Measurements from ENCODE around the gene MAPK8IP3. TPM values are rescaled to one million over a fixed set of nuclear protein-coding genes. Genes with fewer than 3 reads are reported as not detected.
"Not testable (repeated sequence)": the region's sequence is repeated elsewhere in the genome, so short reads cannot be mapped to it uniquely, and the experiment has no call there.

The MAPK8IP3 gene
- polyA plus RNA-seq, 3 donors, result 47.2 to 91.9 (median 57.6) TPM

DNA sequence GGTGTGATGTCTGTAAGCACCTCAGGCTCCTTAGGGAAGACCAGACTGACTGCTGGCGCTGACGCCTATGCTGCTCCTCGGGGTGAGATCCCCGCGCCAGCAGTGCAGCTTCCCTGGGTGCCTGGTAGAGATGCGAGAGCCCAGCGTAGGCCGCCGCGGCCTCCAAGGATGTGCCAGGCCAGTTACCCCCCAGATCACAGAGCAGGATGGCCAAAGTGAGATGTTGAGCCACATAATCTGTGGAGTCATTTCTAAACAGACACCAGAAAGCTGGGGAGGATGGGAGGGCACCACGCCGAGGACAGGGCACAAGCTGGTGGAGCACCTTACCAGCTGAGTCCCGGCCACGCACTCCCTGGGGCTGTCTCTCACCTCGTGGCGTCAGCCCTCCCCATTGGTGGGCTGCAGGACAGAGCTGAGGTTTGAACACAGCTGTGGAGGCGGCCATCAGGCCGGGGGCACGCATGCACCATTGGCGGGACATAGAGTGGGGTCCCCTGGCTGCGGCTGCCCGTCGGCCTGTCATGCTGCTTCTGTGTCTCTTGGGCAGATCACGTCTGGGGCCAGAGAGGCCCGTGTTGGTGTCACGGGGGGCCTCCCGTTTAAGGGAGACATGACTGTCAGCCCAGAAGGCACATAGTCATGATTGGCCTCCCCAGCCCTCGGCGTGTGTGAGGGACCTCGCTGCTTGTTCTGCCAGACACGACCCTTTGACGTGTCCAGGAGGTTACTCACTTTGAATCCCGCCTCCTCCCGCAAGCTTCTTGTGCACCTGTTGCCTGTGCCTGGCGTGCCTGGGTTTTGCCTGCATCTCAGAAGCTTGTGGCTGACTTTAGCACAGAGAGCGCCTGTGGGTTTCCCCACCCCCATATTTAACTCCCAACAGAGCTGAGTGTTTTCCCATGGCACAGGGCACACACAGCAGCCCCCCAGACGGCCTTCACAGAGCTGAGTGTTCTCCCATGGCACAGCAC, 21.9 kb downstream of the MAPK8IP3 start:
- DNase-seq (ENCODE audit: extremely low read depth in 1 of 11, low read depth in 9 of 11, low spot score in 4 of 11), result no peak

DNA sequence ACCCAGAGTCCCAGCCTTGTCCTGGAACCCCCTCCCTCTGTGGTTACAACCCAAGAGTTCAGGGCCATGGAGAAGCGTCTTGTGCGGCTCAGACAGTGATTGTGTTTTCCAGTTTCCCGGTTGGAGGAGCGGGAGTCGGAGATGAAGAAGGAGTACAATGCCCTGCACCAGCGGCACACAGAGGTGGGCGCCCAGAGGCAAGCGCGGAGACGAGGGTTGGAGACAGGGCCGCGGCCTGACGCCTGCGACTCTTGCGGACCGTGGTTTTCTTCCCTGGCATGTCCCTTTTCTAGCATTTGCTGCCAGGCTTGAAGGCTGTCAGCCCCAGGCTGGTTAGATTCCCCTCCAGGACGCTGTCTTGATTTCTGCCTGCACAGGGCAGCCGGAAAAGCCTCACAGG, 23.0 kb downstream of the MAPK8IP3 start:
- no peak for DNase-seq (ENCODE audit: extremely low read depth in 1 of 11, low read depth in 9 of 11, low spot score in 4 of 11)

DNA sequence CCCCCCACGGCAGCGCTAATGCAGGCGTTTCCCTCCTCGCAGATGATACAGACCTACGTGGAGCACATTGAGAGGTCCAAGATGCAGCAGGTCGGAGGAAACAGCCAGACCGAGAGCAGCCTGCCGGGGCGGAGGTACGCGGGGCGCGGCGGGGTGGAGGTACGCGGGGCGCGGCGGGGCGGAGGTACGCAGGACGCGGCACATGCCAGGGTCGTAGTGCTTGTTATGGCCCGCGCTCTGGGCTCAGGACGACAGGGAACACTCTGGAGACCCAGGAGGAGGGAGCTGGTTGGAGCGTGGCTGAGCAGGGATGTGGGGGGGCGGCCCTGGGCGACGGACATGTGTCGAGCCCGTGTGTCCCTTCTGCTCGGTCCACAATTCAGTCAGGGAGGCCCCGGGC, 23.4 kb downstream of the MAPK8IP3 start:
- DNase-seq (ENCODE audit: extremely low read depth in 1 of 11, low read depth in 9 of 11, low spot score in 4 of 11), result no peak

DNA sequence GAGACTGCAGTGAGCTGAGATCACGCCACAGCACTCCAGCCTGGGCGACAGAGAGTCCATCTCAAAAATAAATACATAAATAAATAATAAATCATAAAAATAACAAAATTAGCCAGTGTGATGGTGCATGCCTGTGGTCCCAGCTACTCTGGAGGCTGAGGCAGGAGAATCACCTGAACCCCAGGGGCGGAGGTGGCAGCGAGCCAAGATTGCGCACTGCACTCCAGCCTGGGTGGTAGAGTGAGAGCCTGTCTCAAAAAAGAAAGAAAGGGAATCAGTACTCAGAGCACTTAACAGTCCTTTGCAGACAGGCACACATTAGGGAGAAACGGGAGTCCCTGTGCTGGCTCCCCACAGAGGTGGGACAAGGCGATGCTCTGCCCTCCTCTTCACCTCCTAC, 25.1 kb downstream of the MAPK8IP3 start:
- DNase-seq (ENCODE audit: extremely low read depth in 1 of 11, low read depth in 9 of 11, low spot score in 4 of 11), result no peak

DNA sequence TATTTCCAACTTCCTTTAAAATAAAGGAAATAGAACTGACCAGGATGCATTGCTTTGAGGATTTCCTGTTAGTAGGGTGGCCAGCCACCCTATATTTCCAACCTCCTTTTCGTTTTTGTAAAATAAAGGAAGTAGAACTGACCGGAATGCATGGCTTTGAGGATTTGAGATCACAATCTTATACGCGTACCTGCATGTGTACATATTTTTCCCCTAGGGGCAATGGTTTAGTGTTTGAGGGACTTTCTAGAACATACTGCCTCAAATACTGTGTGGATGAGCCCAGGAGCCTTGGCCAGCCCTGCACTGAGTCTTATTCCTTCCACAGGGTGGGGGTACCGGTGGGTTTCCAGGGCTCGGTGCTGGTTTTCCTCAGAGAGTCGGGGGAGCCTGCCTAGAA, 25.6 kb downstream of the MAPK8IP3 start:
- no peak for DNase-seq (ENCODE audit: extremely low read depth in 1 of 11, low read depth in 9 of 11, low spot score in 4 of 11)

DNA sequence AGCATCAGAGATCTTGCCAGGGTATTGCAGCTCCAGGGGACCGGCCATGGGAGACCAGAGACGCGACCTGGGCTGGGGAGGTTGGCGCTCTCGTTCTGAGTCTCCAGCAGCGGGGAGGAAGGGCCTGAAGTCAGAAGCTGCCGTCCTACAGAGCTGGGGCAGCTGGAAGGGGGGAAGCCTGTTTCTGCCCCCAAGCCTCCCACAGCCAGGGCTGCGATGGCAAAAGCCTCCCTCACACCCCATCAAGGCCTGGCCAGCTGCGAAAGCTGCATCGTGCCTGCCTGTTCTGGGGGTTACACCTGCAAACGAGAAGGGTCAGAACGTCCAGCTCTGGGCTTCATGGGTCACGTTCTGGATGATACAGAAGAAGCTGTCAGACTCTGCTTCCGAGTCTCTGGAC, 26.1 kb downstream of the MAPK8IP3 start:
- no peak for DNase-seq (ENCODE audit: extremely low read depth in 1 of 11, low read depth in 9 of 11, low spot score in 4 of 11)

DNA sequence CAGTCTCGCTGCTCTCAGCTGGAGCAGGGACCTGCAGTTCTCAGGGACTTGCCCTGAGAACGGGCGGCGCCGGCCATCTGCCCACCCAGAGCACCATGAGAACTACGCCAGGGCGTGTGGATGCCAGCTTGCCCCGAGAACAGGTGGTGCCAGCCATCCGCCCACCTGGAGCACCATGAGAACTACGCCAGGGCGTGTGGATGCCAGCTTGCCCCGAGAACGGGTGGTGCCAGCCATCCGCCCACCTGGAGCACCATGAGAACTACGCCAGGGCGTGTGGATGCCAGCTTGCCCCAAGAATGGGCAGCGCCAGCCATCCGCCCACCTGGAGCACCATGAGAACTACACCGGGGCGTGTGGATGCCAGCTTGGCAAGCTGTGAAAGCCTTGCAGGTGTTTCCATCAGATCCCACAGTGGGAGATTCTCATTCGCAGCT, 26.6 kb downstream of the MAPK8IP3 start:
- not testable (repeated sequence) for DNase-seq (ENCODE audit: extremely low read depth in 1 of 11, low read depth in 9 of 11, low spot score in 4 of 11)

DNA sequence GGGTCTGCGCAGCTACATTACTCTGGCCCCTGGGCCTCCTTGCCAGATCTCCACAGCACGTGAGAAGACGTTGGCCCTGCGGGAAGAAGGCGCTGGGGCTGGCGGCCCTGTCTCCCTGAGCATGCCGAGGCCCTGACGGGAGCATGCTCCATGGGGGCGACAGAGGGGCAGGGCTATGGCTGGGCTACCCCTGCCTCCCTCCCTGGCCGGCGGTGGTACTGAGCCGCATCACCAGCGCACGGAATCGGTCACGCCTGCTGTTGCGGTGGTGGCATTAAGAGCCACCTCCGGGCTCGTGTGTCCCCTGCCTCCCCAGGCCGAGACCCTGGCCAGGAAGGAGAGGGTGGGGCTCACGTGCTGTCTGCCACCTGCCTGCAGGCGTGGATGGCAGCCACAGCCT, 28.1 kb downstream of the MAPK8IP3 start:
- no peak for DNase-seq (ENCODE audit: extremely low read depth in 1 of 11, low read depth in 9 of 11, low spot score in 4 of 11)

DNA sequence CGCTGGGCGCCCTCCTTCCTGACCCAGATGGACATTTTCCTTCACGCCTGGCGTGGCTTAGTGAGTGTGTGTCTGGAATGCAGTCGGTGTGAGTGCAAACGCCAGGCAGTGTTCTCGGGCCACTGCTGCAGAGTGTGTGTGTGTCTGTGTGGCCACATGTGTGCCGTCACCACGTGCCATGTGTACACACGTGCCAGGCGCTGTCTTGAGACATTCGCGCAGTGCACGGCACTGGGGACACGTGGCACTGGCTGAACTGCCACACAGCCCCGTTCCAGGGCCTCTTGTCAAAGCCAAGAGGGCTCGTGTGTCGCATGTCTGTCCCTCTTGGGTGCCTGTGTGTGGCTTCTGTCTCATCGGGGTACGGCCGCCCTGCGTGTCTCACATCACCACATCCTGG, 28.8 kb downstream of the MAPK8IP3 start:
- DNase-seq (ENCODE audit: extremely low read depth in 1 of 11, low read depth in 9 of 11, low spot score in 4 of 11), result no peak

DNA sequence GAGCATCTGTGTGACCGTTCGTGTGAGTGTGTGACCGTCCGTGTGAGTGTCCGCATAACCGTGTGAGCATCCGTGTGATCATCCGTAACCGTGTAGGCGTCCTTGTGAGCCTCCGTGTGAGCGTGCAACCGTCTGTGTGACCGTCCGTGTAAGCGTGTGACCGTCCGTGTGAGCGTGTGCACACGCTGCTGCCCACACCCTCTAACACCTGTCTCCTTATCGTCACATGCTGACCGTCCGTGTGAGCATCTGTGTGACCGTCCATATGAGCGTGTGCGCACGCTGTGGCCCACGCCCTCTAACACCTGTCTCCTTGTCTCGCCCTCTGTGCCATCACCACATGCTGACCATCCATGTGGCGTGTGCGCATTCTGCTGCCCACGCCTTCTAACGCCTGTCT, 34.2 kb downstream of the MAPK8IP3 start:
- no peak for DNase-seq (ENCODE audit: extremely low read depth in 1 of 11, low read depth in 9 of 11, low spot score in 4 of 11)

DNA sequence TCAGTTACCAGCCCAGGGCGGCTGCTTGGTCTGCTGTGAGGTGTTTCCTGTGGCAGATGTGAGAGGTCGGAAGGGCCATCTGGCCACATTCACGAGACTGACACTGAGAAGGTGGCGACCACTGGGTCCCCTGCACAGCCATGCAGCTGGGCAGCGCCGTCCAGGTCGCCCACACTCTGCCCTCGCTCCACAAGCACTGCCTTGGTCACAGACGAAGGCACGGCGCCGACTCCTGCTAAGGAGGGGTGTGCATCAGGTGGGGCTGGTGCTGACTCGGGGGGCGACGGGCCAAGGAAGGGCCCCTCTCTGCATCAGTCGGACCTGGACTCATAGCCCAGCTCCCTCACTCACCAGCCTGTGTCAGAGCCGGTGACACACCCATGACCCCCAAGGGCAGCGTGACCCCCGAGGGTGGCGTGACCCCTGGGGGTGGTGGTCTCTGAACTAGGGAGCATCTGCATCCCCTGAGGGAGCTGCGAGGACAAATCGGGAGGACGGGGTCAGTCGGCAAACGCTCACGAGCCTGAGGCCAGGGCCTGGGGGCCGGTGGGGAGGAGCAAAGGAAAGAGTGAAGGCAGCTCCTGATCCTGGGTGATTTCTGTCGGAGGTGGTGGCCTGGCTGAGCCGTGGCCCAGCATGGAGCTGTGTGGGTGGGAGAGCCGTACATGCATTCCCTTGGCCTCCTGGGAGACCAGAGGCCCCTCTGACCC, 34.9 kb downstream of the MAPK8IP3 start:
- no peak for DNase-seq (ENCODE audit: extremely low read depth in 1 of 11, low read depth in 9 of 11, low spot score in 4 of 11)

DNA sequence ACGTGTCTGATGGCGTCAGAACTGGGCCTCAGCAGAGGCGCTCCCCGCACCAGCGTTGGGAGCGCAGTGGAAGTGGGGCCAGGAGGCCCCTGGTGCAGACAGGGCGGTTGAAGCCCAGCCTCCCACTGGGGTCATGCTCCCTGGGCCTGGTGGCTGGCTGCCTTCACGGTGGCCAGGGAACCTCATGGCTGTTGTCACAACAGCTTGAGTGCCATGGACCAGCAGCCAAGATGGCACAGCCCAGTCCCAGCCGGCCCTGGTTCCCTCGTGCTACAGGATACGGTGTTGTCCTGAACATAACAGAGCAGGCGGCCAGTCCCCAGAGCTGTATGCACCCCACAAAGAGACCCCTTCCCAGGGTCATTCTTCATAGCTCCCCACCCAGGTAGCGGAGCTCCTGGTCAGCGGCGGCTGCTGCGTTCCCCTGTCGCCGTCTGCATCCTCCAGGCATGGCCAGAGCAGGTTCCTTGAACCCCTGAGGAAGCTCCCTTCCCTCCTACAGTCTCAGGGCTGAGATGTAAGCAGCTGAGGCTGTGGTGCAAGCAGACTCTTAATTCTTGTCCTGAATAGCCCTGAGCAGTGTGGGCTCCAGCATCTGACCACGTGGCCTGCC, 35.7 kb downstream of the MAPK8IP3 start:
- DNase-seq (ENCODE audit: extremely low read depth in 1 of 11, low read depth in 9 of 11, low spot score in 4 of 11), result no peak

DNA sequence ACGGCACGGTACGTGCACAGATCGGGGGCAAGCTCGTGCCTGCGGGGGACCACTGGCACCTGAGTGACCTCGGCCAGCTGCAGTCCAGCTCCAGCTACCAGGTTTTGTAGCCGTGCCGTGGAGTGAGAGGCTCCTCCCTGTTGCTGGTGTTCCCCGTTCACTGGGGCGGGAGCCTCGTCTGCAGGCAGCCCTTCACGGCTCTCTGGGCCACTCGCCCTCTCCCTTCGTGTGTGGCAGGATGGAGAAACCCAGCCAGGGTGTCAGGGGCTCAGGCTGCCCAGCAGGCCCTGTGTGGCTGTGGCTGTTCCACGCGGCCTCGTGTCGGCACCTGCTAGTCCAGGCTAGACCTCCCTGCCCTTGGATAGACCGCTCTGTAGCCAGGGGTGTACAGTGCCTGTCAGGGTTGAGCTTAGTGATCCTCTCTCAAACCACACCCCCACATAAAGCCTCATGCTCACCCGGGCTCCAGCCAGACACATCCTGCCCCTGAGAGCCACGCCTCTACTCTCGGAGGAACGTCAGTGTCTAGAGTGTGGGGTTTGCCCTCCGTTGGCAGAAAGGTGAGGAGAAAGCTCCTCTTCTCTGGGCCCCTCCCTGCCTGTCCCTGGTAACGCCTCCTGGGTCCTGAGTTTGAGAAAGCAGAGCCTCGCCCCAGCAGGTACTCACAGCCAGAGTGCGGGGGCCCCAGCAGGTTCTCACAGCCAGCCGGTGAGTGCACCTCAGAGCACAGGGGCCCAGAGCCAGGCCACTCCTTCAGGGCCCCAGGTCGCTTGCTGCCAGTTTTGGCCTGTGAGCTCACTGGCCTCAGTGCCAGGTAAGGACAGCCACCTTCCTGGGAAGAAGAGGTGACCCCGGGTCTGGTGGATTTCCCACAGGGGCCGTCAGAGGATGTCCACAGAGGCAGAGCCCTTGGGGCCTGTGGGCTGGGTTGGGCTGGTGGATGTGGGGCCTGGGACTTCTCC, 37.7 kb downstream of the MAPK8IP3 start:
- no peak for DNase-seq (ENCODE audit: extremely low read depth in 1 of 11, low read depth in 9 of 11, low spot score in 4 of 11)

DNA sequence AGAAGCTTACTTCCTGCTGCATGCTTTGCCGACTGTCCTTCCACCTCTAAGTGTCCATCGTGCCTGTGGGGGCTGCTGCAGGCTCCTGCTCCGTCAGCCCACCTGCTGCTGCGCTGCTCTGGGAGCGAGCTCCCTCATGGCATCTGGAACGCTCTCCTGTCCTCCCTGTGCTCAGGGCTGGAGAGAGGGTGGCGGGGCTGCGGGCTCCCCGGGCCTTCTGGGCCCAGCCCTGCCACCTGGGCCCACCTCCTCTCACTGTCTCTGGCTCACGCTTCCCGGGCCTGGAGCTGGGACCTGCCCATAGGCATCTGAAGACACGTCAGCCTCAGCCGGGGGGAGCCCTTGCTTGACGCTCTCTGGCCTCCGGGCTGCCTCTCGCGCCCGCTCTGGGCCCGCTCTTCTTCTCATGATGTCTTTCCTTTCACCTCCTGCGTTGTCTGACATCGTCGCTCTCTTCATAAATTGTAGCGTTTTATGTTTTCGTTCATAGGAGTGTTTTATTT, 38.4 kb downstream of the MAPK8IP3 start:
- no peak for DNase-seq (ENCODE audit: extremely low read depth in 1 of 11, low read depth in 9 of 11, low spot score in 4 of 11)

DNA sequence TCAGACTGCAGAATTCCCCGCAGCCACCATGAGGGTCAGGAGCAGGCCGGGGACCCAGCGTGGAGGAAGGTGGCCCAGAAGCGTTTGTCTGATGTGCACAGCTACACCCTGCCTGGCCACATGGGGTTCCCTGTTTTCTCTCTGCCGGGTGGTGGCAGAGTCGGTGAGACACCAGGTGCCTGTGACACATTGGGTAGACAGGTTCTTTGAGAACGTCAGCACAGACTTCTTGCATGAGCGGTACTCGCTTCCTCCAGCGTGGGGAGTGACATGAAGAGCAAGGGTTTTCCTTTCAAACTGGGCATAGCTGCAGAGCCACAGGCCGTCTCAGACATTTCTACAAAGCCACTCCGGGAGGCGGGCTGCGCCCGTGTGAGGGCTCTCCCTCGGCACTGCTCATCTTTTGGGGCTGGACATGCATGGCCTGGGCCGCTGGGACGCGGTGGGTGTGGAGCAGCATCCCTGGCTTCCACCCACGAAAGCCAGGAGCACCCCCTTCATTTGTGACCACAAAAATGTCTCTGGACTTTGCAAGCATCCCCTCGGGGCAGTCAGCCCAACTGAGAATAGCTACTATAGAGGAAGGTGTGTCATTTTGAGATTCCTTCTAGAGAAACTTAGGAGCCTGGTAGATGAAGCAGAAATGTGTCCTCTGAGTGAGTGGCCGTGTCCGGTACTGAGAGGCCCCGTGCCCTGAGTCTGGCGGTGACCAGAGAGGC, 39.3 kb downstream of the MAPK8IP3 start:
- DNase-seq (ENCODE audit: extremely low read depth in 1 of 11, low read depth in 9 of 11, low spot score in 4 of 11), result no peak

DNA sequence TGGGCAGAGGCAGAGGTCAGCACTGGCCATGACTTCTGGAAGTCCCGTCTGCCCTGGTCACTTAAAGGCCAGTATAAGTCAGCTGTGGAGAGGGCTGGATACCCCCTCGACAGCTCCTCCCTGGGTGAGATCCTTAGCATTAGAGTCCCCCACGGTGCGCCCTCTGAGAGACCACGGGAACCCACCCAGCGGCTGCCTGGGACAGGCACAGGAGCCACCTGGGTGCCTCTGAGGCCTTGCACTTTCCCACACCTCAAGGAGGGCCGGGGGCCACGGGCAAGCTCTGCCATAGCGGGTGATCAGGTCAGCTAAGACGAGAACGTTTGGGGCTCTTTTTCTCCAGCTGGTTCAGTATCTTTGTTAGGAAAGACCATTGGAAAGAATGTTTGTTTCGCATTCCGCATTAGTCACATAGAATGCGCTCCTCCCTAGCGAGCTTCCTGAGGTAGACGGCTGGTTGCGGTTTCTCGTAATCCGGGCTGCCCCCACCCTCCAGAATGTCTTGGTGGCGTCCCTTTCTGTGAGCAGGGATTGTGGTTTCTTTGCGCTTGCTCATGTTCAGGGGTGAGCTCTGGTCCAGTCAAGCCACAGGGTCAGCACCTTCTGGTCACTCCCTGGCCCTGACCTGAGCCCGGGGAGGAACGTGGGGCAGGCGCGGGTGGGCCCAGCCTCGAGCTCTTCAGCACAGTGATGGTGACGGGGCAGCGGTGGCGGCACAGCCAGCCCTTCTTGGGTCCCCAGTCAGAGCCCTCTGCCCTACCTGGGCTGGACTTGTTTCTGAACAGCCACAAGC, 40.1 kb downstream of the MAPK8IP3 start:
- no peak for DNase-seq (ENCODE audit: extremely low read depth in 1 of 11, low read depth in 9 of 11, low spot score in 4 of 11)

DNA sequence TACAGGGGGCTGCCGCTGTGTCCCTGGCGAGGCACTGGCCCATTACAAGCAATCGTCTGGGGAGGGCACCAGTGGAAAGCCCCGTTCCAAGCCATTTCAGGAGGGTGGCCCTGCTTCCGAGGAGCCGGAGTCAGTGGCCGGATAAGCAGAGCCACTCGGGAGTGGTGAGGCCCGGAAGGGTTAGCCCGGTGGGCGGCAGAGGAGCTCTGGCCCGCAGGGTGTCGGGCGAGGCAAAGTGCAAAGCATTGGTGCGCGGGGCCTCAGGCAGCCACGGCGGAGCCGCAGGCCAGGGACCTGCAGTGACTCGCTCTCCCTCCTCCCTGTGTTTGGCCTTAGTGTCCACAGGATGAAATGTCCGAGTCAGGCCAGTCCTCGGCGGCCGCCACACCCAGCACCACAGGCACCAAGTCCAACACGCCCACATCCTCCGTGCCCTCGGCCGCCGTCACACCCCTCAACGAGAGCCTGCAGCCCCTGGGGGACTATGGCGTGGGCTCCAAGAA, 40.7 kb downstream of the MAPK8IP3 start:
- DNase-seq (ENCODE audit: extremely low read depth in 1 of 11, low read depth in 9 of 11, low spot score in 4 of 11), result no peak
